ENCODE results near the gene DRC7.
A peak's percentile ranks its signal among the peaks of the same experiment; 100 is the strongest.

The DRC7 gene

GRCh38 chr16:57750796-57751538, 56.4 kb downstream of the DRC7 start:
- no peak for DNase-seq (ENCODE audit: low read depth in 2 of 2)

GRCh38 chr16:57751539-57752202, 57.1 kb downstream of the DRC7 start:
- DNase-seq (ENCODE audit: low read depth in 2 of 2): no peak

GRCh38 chr16:57752203-57752580, 57.6 kb downstream of the DRC7 start:
- DNase-seq (ENCODE audit: low read depth in 2 of 2): no peak

- no peak for DNase-seq (ENCODE audit: low read depth in 2 of 2)
These were observed 58.2 kb downstream of the DRC7 start for GRCh38 chr16:57752581-57753447.

GRCh38 chr16:57753448-57754353, 59.1 kb downstream of the DRC7 start:
- DNase-seq (ENCODE audit: low read depth in 2 of 2): no peak

- DNase-seq (ENCODE audit: low read depth in 2 of 2): no peak
These were observed 59.9 kb downstream of the DRC7 start for GRCh38 chr16:57754354-57755060.

- DNase-seq (ENCODE audit: low read depth in 2 of 2): no peak
These were observed 60.6 kb downstream of the DRC7 start for GRCh38 chr16:57755061-57755684.

GRCh38 chr16:57755726-57756423, 61.3 kb downstream of the DRC7 start:
- no peak for DNase-seq (ENCODE audit: low read depth in 2 of 2)

GRCh38 chr16:57756424-57757325, 62.1 kb downstream of the DRC7 start:
- no peak for DNase-seq (ENCODE audit: low read depth in 2 of 2)

GRCh38 chr16:57757326-57757786, 62.8 kb downstream of the DRC7 start:
- peak; percentile 61 to 71 for DNase-seq (ENCODE audit: low read depth in 2 of 2)

GRCh38 chr16:57757883-57758282, 63.3 kb downstream of the DRC7 start:
- no peak for DNase-seq (ENCODE audit: low read depth in 2 of 2)

GRCh38 chr16:57758331-57759117, 63.9 kb downstream of the DRC7 start:
- no peak for DNase-seq (ENCODE audit: low read depth in 2 of 2)

GRCh38 chr16:57759131-57759530, 64.5 kb downstream of the DRC7 start:
- DNase-seq (ENCODE audit: low read depth in 2 of 2): no peak

GRCh38 chr16:57759541-57760356, 65.1 kb downstream of the DRC7 start:
- no peak for DNase-seq (ENCODE audit: low read depth in 2 of 2)

- no peak for DNase-seq (ENCODE audit: low read depth in 2 of 2)
These were observed 66.0 kb downstream of the DRC7 start for GRCh38 chr16:57760357-57761160.

- no peak for DNase-seq (ENCODE audit: low read depth in 2 of 2)
These were observed 66.7 kb downstream of the DRC7 start for GRCh38 chr16:57761301-57761700.
